Osteocyte (in vitro differentiated cells): ENCODE measurements around the gene CCL14. TPM values are rescaled to one million over a fixed set of nuclear protein-coding genes. Genes with fewer than 3 reads are reported as not detected.
"Not testable (repeated sequence)": the region's sequence is repeated elsewhere in the genome, so short reads cannot be mapped to it uniquely, and the experiment has no call there.

Source experiments
- DNase-seq: peaks from one replicate; pipeline ENCODE4 v3.0.0; 2021; ENCODE audit warnings: mixed read lengths; ENCODE audit not compliant: unreplicated experiment; ENCODE audit errors: extremely low spot score
- H3K27ac Mint-ChIP-seq: one replicate; pipeline ENCODE4 v1.8.0; 2021; ENCODE audit warnings: mild to moderate bottlenecking, mixed read lengths; ENCODE audit not compliant: unreplicated experiment
- H3K27me3 Mint-ChIP-seq: one replicate; pipeline ENCODE4 v1.8.0; 2021; ENCODE audit warnings: mixed read lengths; ENCODE audit not compliant: unreplicated experiment
- H3K36me3 Mint-ChIP-seq: one replicate; pipeline ENCODE4 v1.8.0; 2021; ENCODE audit warnings: mixed read lengths; ENCODE audit not compliant: unreplicated experiment
- H3K4me1 Mint-ChIP-seq: one replicate; pipeline ENCODE4 v1.8.0; 2021; ENCODE audit warnings: mixed read lengths; ENCODE audit not compliant: unreplicated experiment
- H3K4me3 Mint-ChIP-seq: one replicate; pipeline ENCODE4 v1.8.0; 2021; ENCODE audit warnings: mild to moderate bottlenecking, moderate library complexity, mixed read lengths; ENCODE audit not compliant: unreplicated experiment
- H3K9me3 Mint-ChIP-seq: one replicate; pipeline ENCODE4 v1.8.0; 2021; ENCODE audit warnings: mixed read lengths; ENCODE audit not compliant: unreplicated experiment
- CTCF ChIP-seq: fragments of 200-600 bp; sonication (generic); IDR thresholded peaks from 2 replicates; pipeline ENCODE4 v1.5.0; 2021; ENCODE audit warnings: antibody characterized with exemption, mild to moderate bottlenecking, moderate library complexity
- total RNA-seq: library from RNA; stranded (reverse); gene quantifications from 2 replicates; pipeline ENCODE4 v1.2.1, GENCODE V29; 2021

Gene CCL14
- total RNA-seq, 1 donor from 2014 or later, result not detected

- Mint-ChIP-seq H3K27me3 (peaks cover 6% of the 10 kb centered on the region), H3K36me3 (no peaks in the 10 kb centered on the region), H3K9me3 (no peaks in the 10 kb centered on the region), H3K4me1 (no peaks in the 10 kb centered on the region), H3K4me3 (no peak overlapping the region), H3K27ac (no peak overlapping the region)
- peak; percentile 68 for DNase-seq
- TF ChIP-seq CTCF, result peak; percentile 78
Observed at GRCh38 chr17:35947156-35947585, 39.4 kb downstream of the CCL14 start.

- H3K27ac Mint-ChIP-seq, result no peak overlapping the region
- H3K27me3 Mint-ChIP-seq, result peaks cover 6% of the 10 kb centered on the region
- H3K4me3 Mint-ChIP-seq, result no peak overlapping the region
- no peaks in the 10 kb centered on the region for H3K9me3 Mint-ChIP-seq
- TF ChIP-seq CTCF, result no peak
- no peak for DNase-seq
- H3K36me3 Mint-ChIP-seq, result no peaks in the 10 kb centered on the region
- H3K4me1 Mint-ChIP-seq, result no peaks in the 10 kb centered on the region
Observed at GRCh38 chr17:35944151-35944550, 42.4 kb downstream of the CCL14 start.

GRCh38 chr17:35943537-35943936, 43.0 kb downstream of the CCL14 start, which contains the start of gene LYZL6:
Gene LYZL6 (minus strand): TSS chr17:35943713. CDS start chr17:35939356, 4,357 bp downstream.
- no peaks in the 10 kb centered on the region for H3K36me3 Mint-ChIP-seq
- H3K4me1 Mint-ChIP-seq, result no peaks in the 10 kb centered on the region
- DNase-seq, result no peak
- peaks cover 6% of the 10 kb centered on the region for H3K27me3 Mint-ChIP-seq
- no peak within 1 kb of the TSS for H3K27ac Mint-ChIP-seq
- no peaks in the 10 kb centered on the region for H3K9me3 Mint-ChIP-seq
- no peak for TF ChIP-seq CTCF
- no peak within 1 kb of the TSS for H3K4me3 Mint-ChIP-seq

- no peaks in the 10 kb centered on the region for H3K4me1 Mint-ChIP-seq
- no peaks in the 10 kb centered on the region for H3K9me3 Mint-ChIP-seq
- no peak overlapping the region for H3K27ac Mint-ChIP-seq
- H3K4me3 Mint-ChIP-seq, result no peak overlapping the region
- peaks cover 8% of the 10 kb centered on the region for H3K27me3 Mint-ChIP-seq
- no peaks in the 10 kb centered on the region for H3K36me3 Mint-ChIP-seq
- TF ChIP-seq CTCF, result no peak
- DNase-seq, result no peak
Observed at GRCh38 chr17:35942588-35943186, 43.8 kb downstream of the CCL14 start.

GRCh38 chr17:35938492-35938891, 48.0 kb downstream of the CCL14 start:
- not testable (repeated sequence) for H3K36me3 Mint-ChIP-seq, H3K4me1 Mint-ChIP-seq, H3K4me3 Mint-ChIP-seq, DNase-seq, H3K27me3 Mint-ChIP-seq, H3K9me3 Mint-ChIP-seq, H3K27ac Mint-ChIP-seq
